ENCODE measurements around the gene NRXN3.
A peak's percentile ranks its signal among the peaks of the same experiment; 100 is the strongest.

Gene NRXN3

GRCh38 chr14:79373451-79373850 is 1203.3 kb downstream of the NRXN3 start:
- peaks cover 6% of the 10 kb centered on the region for H3K4me1 Mint-ChIP-seq
- H3K9me3 Mint-ChIP-seq, result no peaks in the 10 kb centered on the region
- no peak for TF ChIP-seq CTCF (IDR thresholded peaks at IDR 0.05; ENCODE audit: unreplicated experiment in 3 of 3)
- H3K36me3 Mint-ChIP-seq (ENCODE audit: low read depth), result no peaks in the 10 kb centered on the region
- peaks cover 5% of the 10 kb centered on the region for H3K27me3 Mint-ChIP-seq (ENCODE audit: low read depth)
- no peak overlapping the region for H3K27ac Mint-ChIP-seq
- no peak overlapping the region for H3K4me3 Mint-ChIP-seq

- Mint-ChIP-seq H3K9me3 (no peaks in the 10 kb centered on the region), H3K4me1 (no peaks in the 10 kb centered on the region)
These were observed 1205.2 kb downstream of the NRXN3 start for GRCh38 chr14:79375356-79375755.

GRCh38 chr14:79376557-79376956 is 1206.4 kb downstream of the NRXN3 start:
- Mint-ChIP-seq H3K4me1 (no peaks in the 10 kb centered on the region), H3K9me3 (no peaks in the 10 kb centered on the region), H3K27ac (no peak overlapping the region), H3K27me3 (ENCODE audit: low read depth) (peaks cover 5% of the 10 kb centered on the region), H3K36me3 (ENCODE audit: low read depth) (no peaks in the 10 kb centered on the region), H3K4me3 (no peak overlapping the region)
- no peak for TF ChIP-seq CTCF (IDR thresholded peaks at IDR 0.05; ENCODE audit: unreplicated experiment in 3 of 3)

More at GRCh38 chr14:79375356-79375755, 1205.2 kb downstream of the NRXN3 start:
- peaks cover 5% of the 10 kb centered on the region for H3K27me3 Mint-ChIP-seq (ENCODE audit: low read depth)
- no peak overlapping the region for H3K4me3 Mint-ChIP-seq
- H3K27ac Mint-ChIP-seq, result no peak overlapping the region
- no peaks in the 10 kb centered on the region for H3K36me3 Mint-ChIP-seq (ENCODE audit: low read depth)
- TF ChIP-seq CTCF (IDR thresholded peaks at IDR 0.05; ENCODE audit: unreplicated experiment in 3 of 3), result no peak

- H3K9me3 Mint-ChIP-seq, result no peaks in the 10 kb centered on the region
- TF ChIP-seq CTCF (IDR thresholded peaks at IDR 0.05; ENCODE audit: unreplicated experiment in 3 of 3), result no peak
- peaks cover 1% of the 10 kb centered on the region for H3K4me1 Mint-ChIP-seq
- no peaks in the 10 kb centered on the region for H3K36me3 Mint-ChIP-seq (ENCODE audit: low read depth)
- H3K4me3 Mint-ChIP-seq, result no peak overlapping the region
- H3K27ac Mint-ChIP-seq, result no peak overlapping the region
- H3K27me3 Mint-ChIP-seq (ENCODE audit: low read depth), result peaks cover 5% of the 10 kb centered on the region
These were observed 1207.8 kb downstream of the NRXN3 start for GRCh38 chr14:79378020-79378419.

- H3K27ac Mint-ChIP-seq, result no peak overlapping the region
- TF ChIP-seq CTCF (IDR thresholded peaks at IDR 0.05; ENCODE audit: unreplicated experiment in 3 of 3), result no peak
- H3K36me3 Mint-ChIP-seq (ENCODE audit: low read depth), result no peaks in the 10 kb centered on the region
- H3K4me3 Mint-ChIP-seq, result no peak overlapping the region
- H3K9me3 Mint-ChIP-seq, result peaks cover 3% of the 10 kb centered on the region
- H3K27me3 Mint-ChIP-seq (ENCODE audit: low read depth), result peaks cover 5% of the 10 kb centered on the region
- H3K4me1 Mint-ChIP-seq, result peaks cover 14% of the 10 kb centered on the region
These were observed 1209.1 kb downstream of the NRXN3 start for GRCh38 chr14:79379266-79379665.

GRCh38 chr14:79383031-79383430 is 1212.9 kb downstream of the NRXN3 start:
- Mint-ChIP-seq H3K4me1 (peaks cover 16% of the 10 kb centered on the region), H3K36me3 (ENCODE audit: low read depth) (peaks cover 8% of the 10 kb centered on the region), H3K27me3 (ENCODE audit: low read depth) (no peaks in the 10 kb centered on the region), H3K4me3 (no peak overlapping the region), H3K9me3 (peaks cover 5% of the 10 kb centered on the region), H3K27ac (peak overlapping the region in 2 of 3 experiments; percentile 2 to 12)
- no peak for TF ChIP-seq CTCF (IDR thresholded peaks at IDR 0.05; ENCODE audit: unreplicated experiment in 3 of 3)
